AG09319 (cell line): ENCODE measurements around the gene CNIH2.
"Not testable (repeated sequence)": the region's sequence is repeated elsewhere in the genome, so short reads cannot be mapped to it uniquely, and the experiment has no call there.

Experiments
- DNase-seq: peaks from one replicate; pipeline ENCODE4 v3.0.0-alpha.2; 2010; ENCODE audit warnings: low read depth; ENCODE audit errors: extremely low read depth
- CTCF ChIP-seq: IDR thresholded peaks from 2 replicates; pipeline ENCODE4 v1.5.1; 2011; ENCODE audit warnings: low read depth, mild to moderate bottlenecking, inconsistent platforms, low read length, moderate library complexity

Gene CNIH2

GRCh38 chr11:66268952-66269905, 8.7 kb upstream of the CNIH2 start:
- peak; percentile 35 for TF ChIP-seq CTCF
- DNase-seq = no peak

DNA sequence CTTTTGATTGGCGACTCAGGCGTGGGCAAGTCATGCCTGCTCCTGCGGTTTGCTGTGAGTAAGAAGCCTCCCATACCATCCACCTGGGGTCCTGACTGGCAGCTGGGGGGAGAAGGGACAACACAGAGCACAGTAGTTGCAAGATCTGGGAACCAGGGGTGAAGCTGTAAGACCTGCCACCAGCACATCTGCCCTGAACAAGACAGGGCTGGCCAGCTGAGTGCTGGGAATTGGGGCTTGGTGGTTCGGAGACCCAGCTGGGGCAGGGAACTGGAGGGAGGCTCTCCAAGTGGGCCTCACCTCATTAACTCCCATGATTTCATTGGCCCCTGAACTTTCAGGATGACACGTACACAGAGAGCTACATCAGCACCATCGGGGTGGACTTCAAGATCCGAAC, 6.2 kb upstream of the CNIH2 start:
- no peak for DNase-seq
- TF ChIP-seq CTCF = no peak

DNA sequence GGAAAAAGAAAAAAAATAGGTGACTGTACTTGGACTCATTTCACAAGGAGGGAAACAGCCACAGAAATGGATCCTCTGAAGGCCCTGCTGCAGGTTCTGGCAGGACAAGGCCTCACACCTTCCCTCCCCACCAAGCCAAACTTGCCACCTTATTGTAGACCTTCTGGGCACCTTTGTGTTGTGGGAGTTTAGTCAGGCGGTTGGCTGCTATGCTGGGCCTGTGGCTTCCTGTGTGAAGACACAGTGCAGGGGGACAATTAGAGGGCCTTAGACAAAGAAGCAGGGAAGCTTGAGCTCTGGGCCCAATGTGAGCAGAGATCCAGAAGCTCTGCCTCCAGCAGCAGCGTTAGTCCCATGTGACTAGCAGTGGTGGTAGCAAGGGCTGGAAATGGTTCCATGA, 5.4 kb upstream of the CNIH2 start:
- TF ChIP-seq CTCF = no peak
- no peak for DNase-seq

DNA sequence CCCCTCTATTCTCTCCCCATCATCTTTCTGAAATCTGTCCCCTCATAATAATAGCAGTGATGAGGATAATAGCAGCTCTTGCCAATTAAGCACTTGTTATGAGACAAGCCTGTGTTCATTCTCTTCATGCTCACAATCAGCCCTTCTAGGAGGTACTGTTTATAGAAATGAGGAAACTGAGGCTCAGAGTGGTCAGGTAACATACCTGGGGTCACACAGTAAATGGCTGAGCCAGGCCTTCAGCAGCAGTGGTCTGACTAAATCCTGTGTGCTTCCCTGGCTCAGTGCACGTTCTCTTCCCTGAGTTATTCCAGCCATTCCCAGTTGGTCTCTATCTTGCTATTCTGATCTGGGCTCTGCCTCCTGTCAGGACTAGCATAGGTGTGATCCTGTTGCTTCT, 3.8 kb upstream of the CNIH2 start:
- no peak for TF ChIP-seq CTCF

DNA sequence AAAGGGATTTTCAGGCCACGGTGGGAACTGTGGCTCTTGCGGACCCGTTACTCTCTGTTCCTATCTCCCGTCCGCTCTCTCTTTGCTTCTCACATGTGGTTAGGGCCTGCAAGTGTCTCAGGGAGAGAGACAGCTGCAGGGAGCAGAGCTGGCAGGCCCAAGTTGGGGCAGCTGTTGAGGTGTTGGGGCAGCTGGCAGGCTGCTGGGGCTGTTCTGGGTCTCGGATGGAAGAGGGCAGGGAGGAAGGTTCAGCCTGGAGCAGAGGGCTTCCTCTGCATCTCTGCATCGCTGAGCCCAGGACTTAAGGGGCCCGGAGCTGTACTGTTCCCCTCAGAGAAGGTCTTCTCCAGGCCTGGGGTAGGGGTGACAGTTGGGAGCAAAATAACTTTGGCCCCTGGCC, 2.6 kb upstream of the CNIH2 start:
- TF ChIP-seq CTCF = no peak
- no peak for DNase-seq

More for the DNA sequence above, 3.8 kb upstream of the CNIH2 start:
- DNase-seq = no peak

- no peak for TF ChIP-seq CTCF
- DNase-seq = no peak
Measured at GRCh38 chr11:66275984-66276612, 1.9 kb upstream of the CNIH2 start.

DNA sequence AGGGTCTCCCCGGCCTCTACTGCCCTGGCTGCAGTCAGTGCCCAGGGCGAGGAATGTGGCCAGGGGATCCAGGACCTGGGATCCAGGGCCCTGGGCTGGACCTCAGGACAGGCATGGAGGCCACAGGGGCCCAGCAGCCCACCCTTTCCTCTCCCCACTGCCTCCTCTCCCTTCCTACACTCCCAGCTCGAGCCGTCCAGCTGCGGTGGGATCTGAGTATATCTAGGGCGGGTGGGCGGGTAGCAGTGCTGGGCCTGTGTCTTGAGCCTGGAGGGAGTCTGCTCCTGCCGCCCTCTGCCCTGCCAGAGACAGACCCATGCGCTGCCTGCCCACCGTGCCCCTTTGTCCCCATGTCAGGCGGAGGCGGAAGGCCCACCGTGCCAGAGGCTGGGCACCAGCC, 1.4 kb upstream of the CNIH2 start:
- not testable (repeated sequence) for DNase-seq

GRCh38 chr11:66277064-66277463, 911 bp upstream of the CNIH2 start:
- not testable (repeated sequence) for DNase-seq
